Fibroblast of peridontal ligament (primary cell): ENCODE results near the gene SLF2.
"Not testable (repeated sequence)": the region's sequence is repeated elsewhere in the genome, so short reads cannot be mapped to it uniquely, and the experiment has no call there.

ENCODE experiments used
- DNase-seq: peaks from one replicate; pipeline ENCODE4 v3.0.0-alpha.2; 2010; ENCODE audit errors: extremely low read depth

Gene SLF2

GRCh38 chr10:100879741-100880360, 32.9 kb upstream of the SLF2 start:
- DNase-seq = no peak

GRCh38 chr10:100881556-100882213, 31.1 kb upstream of the SLF2 start:
- DNase-seq = no peak

GRCh38 chr10:100882252-100882651, 30.5 kb upstream of the SLF2 start:
- no peak for DNase-seq

GRCh38 chr10:100882671-100883311, 30.0 kb upstream of the SLF2 start:
- peak; percentile 80 for DNase-seq

- no peak for DNase-seq
Measured at GRCh38 chr10:100883312-100883821, 29.4 kb upstream of the SLF2 start.

- DNase-seq = not testable (repeated sequence)
Measured at GRCh38 chr10:100885611-100886010, 27.2 kb upstream of the SLF2 start.

GRCh38 chr10:100886091-100886490, 26.7 kb upstream of the SLF2 start:
- DNase-seq = no peak

- no peak for DNase-seq
Measured at GRCh38 chr10:100886521-100886920, 26.2 kb upstream of the SLF2 start.

GRCh38 chr10:100886963-100887362, 25.8 kb upstream of the SLF2 start:
- DNase-seq = peak; percentile 54

- DNase-seq = no peak
Measured at GRCh38 chr10:100887761-100888296, 24.9 kb upstream of the SLF2 start.

GRCh38 chr10:100888957-100889356, 23.8 kb upstream of the SLF2 start:
- DNase-seq = no peak

- no peak for DNase-seq
Measured at GRCh38 chr10:100889546-100889945, 23.2 kb upstream of the SLF2 start.

GRCh38 chr10:100890141-100890672, 22.6 kb upstream of the SLF2 start:
- no peak for DNase-seq

GRCh38 chr10:100890673-100891317, 22.0 kb upstream of the SLF2 start:
- DNase-seq = peak; percentile 97

- no peak for DNase-seq
Measured at GRCh38 chr10:100894033-100894432, 18.7 kb upstream of the SLF2 start.

- DNase-seq = no peak
Measured at GRCh38 chr10:100894589-100895294, 18.0 kb upstream of the SLF2 start.

GRCh38 chr10:100895346-100895745, 17.4 kb upstream of the SLF2 start:
- DNase-seq = no peak

- no peak for DNase-seq
Measured at GRCh38 chr10:100895896-100896295, 16.9 kb upstream of the SLF2 start.

- no peak for DNase-seq
Measured at GRCh38 chr10:100896876-100897461, 15.8 kb upstream of the SLF2 start.

- DNase-seq = no peak
Measured at GRCh38 chr10:100897976-100898375, 14.8 kb upstream of the SLF2 start.

GRCh38 chr10:100899171-100899570, 13.6 kb upstream of the SLF2 start:
- no peak for DNase-seq
